ENCODE measurements around the gene ALG9.
"Not testable (repeated sequence)": the region's sequence is repeated elsewhere in the genome, so short reads cannot be mapped to it uniquely, and the experiment has no call there.

Gene ALG9

DNA sequence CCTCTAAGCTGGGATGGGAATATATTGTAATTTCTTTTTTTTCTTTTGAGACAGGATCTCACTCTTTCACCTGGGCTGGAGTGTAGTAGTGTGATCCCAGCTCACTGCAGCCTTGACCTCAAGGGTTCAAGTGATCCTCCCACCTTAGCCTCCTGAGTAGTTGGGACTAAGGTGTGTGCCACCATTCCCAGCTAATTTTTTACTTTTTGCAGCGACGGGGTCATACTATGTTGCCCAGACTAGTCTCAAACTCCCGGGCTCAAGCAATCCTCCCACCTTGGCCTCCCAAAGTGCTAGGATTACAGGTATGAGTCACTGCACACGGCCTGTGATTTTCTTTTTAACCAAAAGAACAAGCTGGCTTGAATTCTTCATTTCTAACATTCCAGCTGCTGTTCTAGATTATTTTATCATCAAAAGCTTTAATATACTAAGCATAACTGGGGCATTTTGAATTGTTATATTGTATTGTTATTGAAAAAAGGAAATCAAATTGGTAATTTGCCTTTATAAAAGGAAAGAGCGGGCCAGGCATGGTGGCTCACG lies 78.4 kb downstream of the ALG9 start:
- DNase-seq, result no peak

DNA sequence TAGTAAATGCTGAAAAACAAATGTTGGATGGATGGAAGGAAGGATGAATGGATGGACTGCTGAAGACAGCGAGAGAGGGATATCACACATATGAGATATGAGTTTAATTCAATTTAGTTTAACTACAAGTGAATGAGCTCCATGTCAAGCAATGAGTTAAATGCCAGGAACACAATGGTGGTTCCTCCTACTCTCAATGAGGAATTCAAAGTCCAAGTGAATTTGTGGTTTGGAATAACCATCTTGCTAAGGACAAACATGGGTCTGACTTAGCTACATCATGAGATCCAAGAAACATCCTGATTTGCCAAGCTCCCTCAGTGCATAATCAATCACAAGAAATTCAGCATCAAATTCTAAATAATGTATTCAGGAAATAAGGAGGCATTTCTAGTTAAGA lies 79.1 kb downstream of the ALG9 start:
- DNase-seq, result no peak

DNA sequence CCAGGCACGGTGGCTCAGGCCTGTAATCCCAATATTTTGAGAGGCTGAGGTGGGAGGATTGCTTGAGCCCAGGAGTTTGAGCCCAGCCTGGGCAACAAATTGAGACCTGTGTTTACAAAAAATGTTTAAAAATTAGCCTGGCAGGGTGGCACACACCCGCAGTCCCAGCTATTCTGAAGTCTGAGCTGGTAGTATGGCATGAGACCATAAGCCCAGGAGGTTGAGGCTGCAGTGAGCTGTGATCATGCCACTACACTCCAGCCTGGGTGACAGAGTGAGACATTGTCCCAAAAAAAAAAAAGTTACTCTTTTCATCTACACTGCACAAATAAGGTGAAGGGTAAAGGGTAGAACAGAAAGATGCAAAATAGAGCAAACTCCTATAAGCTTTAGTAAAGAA lies 82.9 kb downstream of the ALG9 start:
- no peak for DNase-seq

DNA sequence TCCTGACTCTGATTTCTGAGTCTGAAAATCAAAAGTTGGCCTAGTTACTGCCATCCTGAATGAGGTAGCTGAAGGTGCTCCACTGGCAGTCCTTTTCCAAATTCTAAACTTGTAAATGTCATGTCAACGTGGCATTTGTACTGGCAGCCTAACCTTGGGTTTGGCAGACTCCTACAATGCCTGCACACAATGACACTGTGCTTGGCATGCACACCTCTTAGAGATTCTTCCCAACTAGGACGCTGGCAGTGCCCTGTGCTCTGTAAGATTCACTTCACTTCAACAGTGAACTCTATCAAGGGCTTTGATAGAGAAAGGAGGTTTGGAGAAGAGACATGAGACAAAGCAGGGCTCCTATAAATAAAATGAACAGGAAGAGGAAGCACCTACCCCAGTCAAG lies 83.3 kb downstream of the ALG9 start:
- no peak for DNase-seq

DNA sequence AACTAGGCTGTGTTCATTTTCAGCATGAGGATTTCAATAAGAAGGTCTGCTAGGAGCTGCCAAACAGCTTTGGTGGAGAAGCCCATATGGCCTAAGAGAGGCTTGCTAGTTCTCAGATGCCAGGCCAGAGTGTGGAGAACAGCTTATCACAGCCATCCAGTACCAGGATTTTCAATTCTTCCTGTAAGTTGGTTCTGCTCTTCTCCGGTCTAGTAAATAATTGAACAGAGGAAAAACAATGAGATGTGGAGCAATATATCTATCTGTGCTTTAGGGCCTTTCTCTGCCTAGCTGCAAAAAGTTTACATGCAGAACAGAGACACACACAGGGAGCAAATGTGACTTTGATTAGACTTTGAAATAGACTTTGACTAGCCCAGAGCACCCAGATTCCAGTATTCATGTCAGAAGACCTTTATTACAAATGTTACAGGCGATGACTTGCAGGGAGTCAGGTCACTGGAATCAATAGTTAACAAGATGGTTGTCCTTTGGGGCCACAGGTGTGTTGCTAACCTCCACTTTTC lies 85.4 kb downstream of the ALG9 start:
- no peak for DNase-seq

DNA sequence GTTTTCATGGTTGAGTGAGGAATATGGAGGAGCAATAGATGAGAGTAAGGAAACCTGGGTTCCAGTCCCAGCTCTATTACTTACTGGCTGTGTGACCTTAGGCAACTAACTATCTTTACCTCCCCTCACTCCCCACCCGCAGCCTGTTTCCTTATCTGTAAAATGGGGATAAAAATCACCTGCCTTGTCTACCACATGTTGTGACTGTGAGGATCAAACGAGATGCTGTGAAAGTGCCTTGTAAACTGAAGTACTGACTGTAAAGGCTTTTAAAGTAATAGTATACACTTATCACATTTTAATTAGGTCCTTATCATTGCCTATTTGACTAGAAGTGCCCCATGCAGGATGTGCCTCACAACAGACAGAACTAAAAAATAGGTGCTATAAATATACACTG lies 86.3 kb downstream of the ALG9 start:
- no peak for DNase-seq

DNA sequence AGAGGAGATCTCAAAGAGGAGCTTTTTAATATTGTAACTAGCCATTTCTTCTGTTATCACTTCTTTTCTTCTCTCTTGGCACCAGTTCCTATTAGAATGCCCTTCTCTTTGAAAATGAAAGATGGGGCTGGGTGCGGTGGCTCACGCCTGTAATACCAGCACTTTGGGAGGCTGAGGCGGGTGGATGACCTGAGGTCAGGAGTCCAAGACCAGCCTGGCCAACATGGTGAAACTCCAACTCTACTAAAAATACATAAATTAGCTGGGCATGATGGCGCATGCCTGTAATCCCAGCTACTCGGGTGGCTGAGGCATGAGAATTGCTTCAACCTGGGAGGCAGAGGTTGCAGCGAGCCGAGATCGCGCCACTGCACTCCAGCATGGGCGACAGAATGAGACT lies 87.1 kb downstream of the ALG9 start:
- DNase-seq, result not testable (repeated sequence)

DNA sequence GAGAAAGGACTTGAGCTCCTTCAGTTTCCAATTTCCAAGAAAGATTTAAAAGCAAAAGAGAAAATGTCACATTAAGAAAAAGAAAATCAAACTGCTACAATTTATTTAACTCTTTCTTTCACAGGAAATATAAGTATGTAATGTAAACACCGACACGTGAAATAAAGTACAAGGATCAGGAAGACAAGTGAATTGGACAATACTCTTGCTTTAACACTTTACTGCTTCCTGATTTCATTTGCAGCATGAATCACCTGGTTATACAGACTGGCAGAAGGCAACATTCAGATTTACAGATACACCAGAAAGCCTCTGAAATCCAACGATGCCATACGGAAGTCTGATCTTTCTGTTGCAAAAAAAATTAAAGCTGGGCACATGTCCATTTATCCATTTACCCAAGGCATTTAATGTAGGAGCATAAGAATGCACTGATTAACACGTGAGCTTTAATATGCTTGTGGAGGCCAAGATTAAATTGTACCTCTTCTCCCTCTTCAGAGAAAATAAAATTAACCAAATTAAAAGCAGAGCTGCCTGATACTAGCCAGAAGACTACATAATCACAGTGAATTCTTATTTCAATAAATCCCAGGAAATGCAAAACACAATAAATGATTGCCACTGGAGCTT lies 89.2 kb downstream of the ALG9 start:
- no peak for DNase-seq

DNA sequence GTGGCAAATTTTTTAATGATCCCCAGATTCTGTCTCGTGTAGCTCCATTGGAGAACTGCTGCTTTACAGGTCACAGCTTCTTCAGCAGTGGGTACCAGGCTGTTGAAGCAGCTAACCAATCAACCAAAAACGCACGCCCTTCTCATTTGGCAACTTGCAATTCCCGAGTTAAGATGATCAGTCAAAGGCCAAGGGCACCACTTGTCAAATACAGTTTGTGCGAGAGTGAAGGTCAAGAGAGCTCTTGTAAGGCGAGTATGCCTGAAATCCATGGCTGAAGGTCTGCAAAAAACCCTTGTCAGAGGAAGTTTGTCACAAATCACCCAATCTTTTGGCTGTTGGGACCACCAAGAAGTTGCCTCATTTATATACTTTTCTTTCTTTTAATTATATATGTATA lies 92.3 kb downstream of the ALG9 start:
- no peak for DNase-seq

DNA sequence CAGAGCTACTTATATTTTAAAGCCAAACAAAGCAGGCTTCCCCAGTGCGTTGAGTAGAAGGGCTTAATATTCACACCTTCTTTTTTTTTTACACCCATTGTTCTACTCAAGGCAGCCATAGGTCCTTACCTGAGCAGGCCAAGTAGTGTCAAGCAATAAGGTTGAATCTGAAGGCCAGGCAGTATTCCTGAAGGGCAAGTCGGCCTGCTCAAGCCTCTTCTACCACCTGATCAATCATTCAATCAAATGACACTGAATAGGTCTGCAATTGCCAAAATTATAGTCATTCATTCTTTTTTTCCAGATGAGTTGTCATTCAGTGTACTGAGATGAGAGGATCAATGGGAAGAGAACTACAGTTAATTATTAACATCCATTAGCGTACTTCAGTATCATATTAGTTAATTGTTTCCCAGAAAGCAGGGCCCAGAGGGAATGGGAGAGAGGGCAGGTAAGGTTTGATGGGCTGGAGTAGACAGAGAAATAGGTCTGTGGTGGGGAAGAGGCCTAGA lies 93.3 kb downstream of the ALG9 start:
- DNase-seq, result no peak

DNA sequence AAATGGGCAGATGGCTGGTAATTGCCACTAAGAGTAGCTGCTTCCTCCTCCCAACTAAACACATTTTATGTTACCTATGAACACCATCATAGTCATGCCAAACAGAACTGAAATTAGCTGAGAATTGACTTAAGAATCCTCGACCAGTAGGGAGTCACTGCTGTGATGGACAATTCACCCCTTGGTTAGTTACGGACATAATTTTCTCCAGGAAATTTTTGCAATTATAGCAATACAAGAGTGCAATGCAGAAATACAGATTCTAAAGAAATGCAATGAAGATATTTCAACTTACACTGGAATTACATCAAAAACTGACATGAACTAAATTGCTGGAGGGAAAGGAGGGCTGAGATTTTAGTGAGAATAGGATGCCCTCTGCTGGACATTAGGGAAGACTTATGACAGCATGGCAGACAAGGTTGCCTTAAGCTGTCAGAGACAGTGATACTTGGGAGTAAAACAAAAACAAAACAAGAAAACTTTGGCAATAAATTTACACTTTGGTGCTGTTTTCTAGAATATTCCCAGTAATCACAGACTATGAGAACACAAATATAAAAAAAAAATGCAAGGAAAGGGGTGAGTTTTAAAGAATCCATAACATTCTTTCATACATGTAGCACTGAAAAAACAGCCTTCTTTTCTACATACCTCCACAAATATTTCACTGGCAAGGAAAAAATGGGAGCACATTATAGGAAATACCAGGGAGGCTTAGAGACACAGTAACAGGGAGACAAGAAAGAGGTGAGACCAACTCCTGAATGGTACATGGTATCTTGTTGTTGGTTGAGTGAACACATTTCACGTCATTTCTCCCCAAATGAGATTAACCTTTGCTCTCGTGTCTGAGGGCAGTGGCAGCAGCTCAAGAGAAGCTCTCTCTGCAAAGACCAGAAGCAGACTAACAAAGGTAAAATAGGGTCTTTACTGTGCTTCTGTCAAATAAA lies 94.0 kb downstream of the ALG9 start:
- DNase-seq, result no peak

DNA sequence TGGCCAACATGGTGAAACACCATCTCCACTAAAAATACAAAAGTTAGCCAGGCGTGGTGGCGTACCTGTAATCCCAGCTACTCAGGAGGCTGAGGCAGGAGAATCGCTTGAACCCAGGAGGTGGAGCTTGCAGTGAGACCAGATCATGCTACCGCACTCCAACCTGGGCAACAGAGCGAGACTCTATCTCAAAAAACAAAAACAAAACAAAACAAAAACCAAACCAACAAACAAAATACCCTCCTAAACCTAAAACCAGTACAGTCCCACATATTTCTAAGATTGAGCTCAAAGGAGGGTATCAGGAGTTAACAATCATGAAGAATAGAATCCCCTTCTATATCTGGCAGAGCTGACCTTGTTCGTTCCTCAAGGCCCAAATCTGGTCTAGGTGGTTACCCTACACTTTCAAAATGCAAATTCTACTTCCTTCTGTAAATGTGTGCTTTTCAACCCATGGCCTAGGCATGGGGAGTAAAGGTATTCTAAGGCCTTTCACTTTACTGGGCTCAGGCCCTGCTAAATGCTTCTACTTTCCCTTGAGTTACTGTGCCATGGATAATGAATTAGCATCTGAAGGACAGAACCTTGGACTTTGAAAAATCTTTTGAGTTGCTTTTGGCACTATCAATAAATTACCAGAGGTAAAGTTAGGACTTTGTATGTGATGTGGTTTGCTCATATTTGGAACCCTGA lies 94.8 kb downstream of the ALG9 start:
- no peak for DNase-seq

DNA sequence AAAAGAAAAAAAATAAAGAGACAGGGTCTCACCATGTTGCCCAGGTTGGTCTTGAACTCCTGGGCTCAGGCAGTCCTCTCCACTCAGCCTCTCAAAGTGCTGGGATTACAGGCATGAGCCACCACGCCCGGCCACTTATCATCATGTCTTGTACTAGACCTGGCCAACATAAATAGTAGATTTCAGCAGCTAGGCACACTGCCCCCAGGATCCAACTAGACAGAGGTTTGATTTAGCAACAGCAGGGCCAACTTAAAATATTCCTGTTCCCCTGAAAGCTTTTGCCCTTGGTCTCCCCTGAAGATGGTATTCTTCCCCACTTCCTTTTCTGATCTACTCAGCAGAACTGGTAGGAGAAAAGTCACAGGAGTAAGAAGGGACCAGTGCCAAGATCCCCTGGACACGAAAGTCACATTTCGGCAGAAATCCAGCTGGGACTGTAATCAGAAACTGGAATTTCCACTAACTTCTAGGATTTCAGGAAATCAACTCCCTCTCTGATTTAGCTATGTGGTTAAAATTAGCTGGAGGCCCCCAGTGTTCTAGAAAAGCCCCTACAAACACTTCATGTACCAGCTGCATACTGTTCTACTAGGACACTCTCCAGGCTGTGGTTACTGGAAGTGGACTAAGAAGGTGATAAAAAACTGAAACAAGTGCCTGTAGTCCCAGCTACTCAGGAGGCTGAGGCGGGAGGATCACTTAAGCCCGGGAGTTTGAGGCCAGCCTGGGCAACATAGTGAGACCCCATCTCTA lies 96.2 kb downstream of the ALG9 start:
- DNase-seq, result no peak

DNA sequence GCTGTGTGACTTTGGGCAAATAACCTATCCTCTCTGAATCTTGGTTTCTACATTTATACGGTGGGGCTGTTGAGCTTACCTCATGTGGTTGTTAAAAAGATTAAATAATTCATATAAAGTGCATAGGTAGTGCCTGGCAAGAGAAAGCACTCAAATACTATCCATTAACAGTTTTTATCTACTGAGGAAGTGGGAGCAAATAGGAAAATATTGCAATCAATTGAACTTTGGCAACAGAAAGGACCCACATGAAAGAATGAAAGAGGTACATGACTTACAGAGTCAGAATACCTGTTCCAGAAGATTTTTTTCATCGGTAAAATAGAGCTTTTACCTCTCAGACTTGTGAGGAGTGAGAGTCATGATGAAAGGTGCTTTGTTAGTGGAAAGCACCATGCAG lies 98.8 kb downstream of the ALG9 start:
- DNase-seq, result no peak

DNA sequence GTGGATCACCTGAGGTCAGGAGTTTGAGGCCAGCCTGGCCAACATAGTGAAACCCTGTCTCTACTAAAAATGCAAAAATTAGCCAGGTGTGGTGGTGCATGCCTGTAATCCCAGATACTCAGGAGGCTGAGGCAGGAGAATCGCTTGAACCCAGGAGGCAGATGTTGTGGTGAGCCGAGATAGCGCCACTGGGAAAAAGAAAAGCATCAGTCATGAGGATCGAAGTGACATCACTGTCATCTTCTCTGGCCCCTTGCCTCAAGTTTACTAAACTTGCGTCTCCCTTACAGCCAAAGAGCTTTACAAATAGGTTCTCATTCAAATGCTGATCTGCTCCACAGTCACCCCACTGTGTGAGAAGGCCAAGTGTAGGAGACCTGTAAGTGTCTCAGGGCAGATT lies 100.2 kb downstream of the ALG9 start:
- DNase-seq, result not testable (repeated sequence)

DNA sequence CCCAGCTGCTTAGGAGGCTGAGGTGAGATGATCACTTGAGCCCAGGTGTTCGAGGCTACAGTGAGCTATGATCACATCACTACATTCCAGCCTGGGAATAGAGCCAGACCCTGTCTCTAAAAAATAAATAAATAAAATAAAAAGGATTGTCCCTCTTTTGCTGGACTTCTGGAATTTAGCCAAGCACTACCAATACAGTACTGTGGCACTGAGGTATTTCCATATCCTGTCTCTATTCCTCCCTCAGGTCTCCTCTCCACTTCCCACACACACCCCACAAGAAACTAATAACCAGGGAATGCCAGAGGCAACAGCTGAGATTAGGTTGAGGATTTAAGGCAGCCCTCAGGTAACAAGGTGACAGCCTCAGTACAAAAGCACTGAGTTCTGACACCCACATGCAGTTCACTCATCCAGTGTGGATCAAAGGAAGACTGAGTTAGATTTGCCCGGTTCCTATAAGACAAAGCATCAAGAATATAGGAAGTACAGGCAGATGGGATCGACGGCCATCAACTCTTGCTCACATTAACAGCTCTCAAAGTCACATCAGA lies 100.7 kb downstream of the ALG9 start:
- DNase-seq, result no peak

DNA sequence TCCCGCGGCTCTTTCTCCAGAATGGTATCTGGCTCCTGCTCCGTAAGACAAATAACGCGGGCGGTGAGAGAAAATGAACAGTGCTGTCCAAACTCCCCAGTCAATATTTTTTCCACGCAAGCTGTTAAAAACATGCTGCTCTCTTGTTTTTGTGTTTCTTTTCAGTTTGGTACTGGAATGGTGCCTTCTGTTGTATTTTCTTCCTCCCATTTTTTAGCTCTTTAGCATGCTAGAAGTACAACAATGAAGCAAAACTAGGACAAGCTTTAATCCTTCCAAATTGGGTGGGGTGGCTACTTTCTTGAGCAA lies 104.6 kb downstream of the ALG9 start:
- DNase-seq, result no peak

DNA sequence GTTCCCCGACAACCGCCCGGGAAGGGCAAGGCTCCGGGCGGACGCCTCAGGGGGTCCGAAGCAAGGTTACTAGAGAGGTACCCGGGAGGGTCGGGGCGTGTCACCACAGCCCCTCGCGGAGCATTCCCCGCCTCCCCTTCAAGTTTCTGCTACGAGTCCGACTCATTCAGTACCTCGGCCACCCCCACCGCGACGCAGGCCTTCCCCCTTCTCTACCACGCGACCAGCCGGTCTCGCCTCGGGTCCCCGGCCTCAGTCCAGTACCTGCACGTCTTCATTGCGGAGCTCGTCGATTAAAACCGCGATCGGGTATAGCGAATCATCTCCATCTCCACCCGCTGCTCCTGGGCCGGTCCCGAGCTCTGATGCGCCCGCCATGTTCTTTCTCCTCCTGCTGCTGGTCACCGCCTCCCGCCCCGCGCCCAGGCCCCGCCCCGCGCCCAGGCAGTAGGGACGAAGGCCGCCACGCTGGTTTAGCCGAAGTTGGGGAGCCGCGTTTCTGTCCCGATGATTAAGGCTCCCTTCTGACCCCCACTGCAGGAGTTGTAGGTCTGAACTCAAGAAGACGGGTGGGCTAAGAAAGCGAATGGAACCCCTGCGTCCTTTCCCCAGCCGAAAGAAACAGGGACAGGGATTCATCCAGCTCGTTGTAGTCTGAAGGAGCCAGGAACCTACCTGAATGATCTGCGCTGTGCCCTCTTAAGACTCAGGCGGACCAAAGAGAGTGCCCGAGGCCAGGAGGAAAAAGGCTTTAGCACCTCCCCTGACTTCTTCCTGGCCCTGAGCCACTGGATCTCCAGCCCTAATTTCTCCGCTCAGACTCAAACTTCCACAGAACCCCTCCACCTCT lies 105.2 kb downstream of the ALG9 start, which contains the start of gene PPP2R1B:
TSS of gene PPP2R1B (minus strand) at position 406 of the 850 bp plus-strand sequence. CDS start at position 378, 28 bp downstream.
- no peak for DNase-seq

DNA sequence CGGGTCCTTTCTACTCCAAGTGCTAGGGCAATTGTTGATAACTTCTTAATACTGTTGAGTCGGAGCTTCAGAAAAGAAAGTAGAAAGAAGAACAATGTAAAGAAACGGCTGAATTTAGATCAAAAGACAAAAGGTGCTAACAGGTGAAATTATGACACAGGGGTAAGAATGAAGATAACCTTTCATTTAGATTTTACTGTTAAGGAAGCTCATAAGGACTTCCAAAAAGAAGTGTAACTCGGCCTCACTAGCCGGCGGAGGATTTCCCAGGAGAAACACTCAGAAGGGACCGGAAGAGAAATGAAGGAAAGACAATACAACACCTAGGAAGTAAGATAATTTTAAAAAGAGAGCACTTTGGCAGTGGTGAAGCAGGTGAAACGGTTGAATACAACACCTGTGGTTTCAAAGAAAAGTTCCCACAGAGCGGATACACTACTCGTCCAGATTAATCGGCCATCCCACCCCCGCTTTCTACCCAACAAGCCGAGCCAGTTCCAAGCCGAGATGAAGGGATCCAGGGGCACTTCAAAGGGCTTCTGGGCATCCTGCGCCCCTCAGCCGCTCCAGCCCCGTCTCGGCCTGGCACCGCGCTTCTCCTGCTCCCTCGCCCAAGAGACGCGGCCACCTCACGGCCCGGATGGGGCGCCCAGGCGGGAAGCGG lies 105.9 kb downstream of the ALG9 start:
- DNase-seq, result no peak

DNA sequence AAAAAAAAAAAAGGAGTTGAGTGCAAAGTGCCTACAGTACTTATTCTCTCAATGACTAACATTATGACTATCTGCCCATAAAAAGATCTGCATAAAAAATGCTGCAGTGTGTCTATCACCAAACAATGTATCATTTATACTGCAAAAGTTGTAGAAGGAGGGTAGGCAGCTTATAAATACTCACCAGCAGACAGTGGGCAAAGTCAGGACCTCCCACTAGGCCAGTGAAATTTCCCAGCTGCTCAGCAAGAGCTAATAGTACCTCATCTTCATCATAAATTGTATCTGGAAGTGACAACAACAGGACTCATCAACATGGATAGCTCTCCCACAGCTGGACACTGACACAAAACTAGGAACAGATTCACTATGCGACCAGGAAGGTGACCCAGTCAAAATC lies 106.8 kb downstream of the ALG9 start:
- DNase-seq, result no peak
